ENCODE results near the gene SENP5. TPM values are rescaled to one million over a fixed set of nuclear protein-coding genes. Genes with fewer than 3 reads are reported as not detected.

Gene SENP5
- total and polyA plus RNA-seq, 4 donors = 3.9 to 26.9 (median 14.3) TPM

GRCh38 chr3:196915375-196915774 is 47.7 kb downstream of the SENP5 start (continued):
- TF ChIP-seq EGR1 (IDR thresholded peaks at IDR 0.05; ENCODE audit: low read depth in 2 of 2) = no peak
- TF ChIP-seq TAF1 (conservative IDR thresholded peaks at IDR 0.05) = no peak
- no peak for TF ChIP-seq MAX (IDR thresholded peaks at IDR 0.05)
- no peak for TF ChIP-seq NR2F2 (IDR thresholded peaks at IDR 0.05)
- no peak for TF ChIP-seq ATF3 (IDR thresholded peaks at IDR 0.05)
- TF ChIP-seq RXRA (IDR thresholded peaks at IDR 0.05) = no peak
- TF ChIP-seq FOXA1 (IDR thresholded peaks at IDR 0.05) = no peak
- no peak for TF ChIP-seq SP1 (IDR thresholded peaks at IDR 0.05)

GRCh38 chr3:196916221-196916620 is 48.5 kb downstream of the SENP5 start:
- no peaks in the 10 kb centered on the region for H3K9me3 ChIP-seq (ENCODE audit: control insufficient read depth in 4 of 4, low read length in 3 of 4)
- H3K27ac ChIP-seq (ENCODE audit: low read depth in 1 of 2, low read length in 2 of 2) = no peak overlapping the region
- whole genome bisulfite sequencing = 97% methylated on average over 1 of the region's 1 CpG
- H3K9ac ChIP-seq (ENCODE audit: low read depth in 1 of 2, low read length in 2 of 2) = no peak overlapping the region
- peaks cover 2 to 6% (median 3%) of the 10 kb centered on the region in 4 donors for H3K4me1 ChIP-seq (ENCODE audit: control insufficient read depth in 4 of 4, insufficient read depth in 4 of 4, low read length in 3 of 4)
- H3K27me3 ChIP-seq (ENCODE audit: control insufficient read depth in 4 of 4, insufficient read depth in 4 of 4, low read length in 3 of 4) = no peaks in the 10 kb centered on the region
- no peak for TF ChIP-seq FOXA1 (IDR thresholded peaks at IDR 0.05)
- no peak for TF ChIP-seq GABPA (IDR thresholded peaks at IDR 0.05 in 1 of 2, conservative IDR thresholded peaks at IDR 0.05 in 1 of 2)
- no peak for TF ChIP-seq YY1 (IDR thresholded peaks at IDR 0.05)
- no peak for TF ChIP-seq FOXA2 (IDR thresholded peaks at IDR 0.05)
- TF ChIP-seq HNF4A (conservative IDR thresholded peaks at IDR 0.05) = no peak
- TF ChIP-seq SP1 (IDR thresholded peaks at IDR 0.05) = no peak
- no peak for TF ChIP-seq JUND (IDR thresholded peaks at IDR 0.05)
- TF ChIP-seq ATF3 (IDR thresholded peaks at IDR 0.05) = no peak
- TF ChIP-seq REST (IDR thresholded peaks at IDR 0.05) = no peak
- TF ChIP-seq RAD21 (IDR thresholded peaks at IDR 0.05) = no peak
- TF ChIP-seq NR2F2 (IDR thresholded peaks at IDR 0.05) = no peak
- no peak for TF ChIP-seq TAF1 (conservative IDR thresholded peaks at IDR 0.05)
- no peak for TF ChIP-seq EGR1 (IDR thresholded peaks at IDR 0.05; ENCODE audit: low read depth in 2 of 2)
- no peak for TF ChIP-seq CTCF (IDR thresholded peaks at IDR 0.05; ENCODE audit: low read depth, low read length, missing input control)
- TF ChIP-seq ZBTB33 (IDR thresholded peaks at IDR 0.05) = no peak
- TF ChIP-seq RXRA (IDR thresholded peaks at IDR 0.05) = no peak
- TF ChIP-seq MAX (IDR thresholded peaks at IDR 0.05) = no peak
- no peak for TF ChIP-seq HNF4G (IDR thresholded peaks at IDR 0.05)
- peaks cover 4 to 12% (median 7%) of the 10 kb centered on the region in 4 donors for H3K36me3 ChIP-seq (ENCODE audit: control insufficient read depth in 4 of 4, insufficient read depth in 3 of 4, low read depth in 1 of 4, low read length in 3 of 4)
- no peak for DNase-seq (ENCODE audit: low spot score)
- no peak overlapping the region for H3K4me3 ChIP-seq (ENCODE audit: low read depth in 1 of 3, low read length in 3 of 3)
